Neural progenitor cell (in vitro differentiated cells): ENCODE data around the gene MAP2K5.

Source experiments
- CTCF ChIP-seq: fragments of 200-600 bp; sonication (generic); IDR thresholded peaks from 2 replicates; pipeline ENCODE4 v1.5.1; 2017; ENCODE audit warnings: antibody characterized with exemption, mild to moderate bottlenecking
- EZH2 ChIP-seq: fragments of 200-600 bp; sonication (generic); IDR thresholded peaks from 2 replicates; pipeline ENCODE4 v1.6.1; 2017; ENCODE audit warnings: antibody characterized with exemption, mild to moderate bottlenecking, moderate library complexity
- EZH2phosphoT487 ChIP-seq: fragments of 200-600 bp; sonication (generic); IDR thresholded peaks from 2 replicates; pipeline ENCODE4 v1.6.1; 2017; ENCODE audit warnings: antibody characterized with exemption

- no peak for TF ChIP-seq EZH2phosphoT487
- no peak for TF ChIP-seq CTCF
- TF ChIP-seq EZH2: no peak
Observed at GRCh38 chr15:67744331-67745072, 202.0 kb downstream of the MAP2K5 start.
